HG03558 (cell line): ENCODE results near the gene MAGI2.
"Not testable (repeated sequence)": the region's sequence is repeated elsewhere in the genome, so short reads cannot be mapped to it uniquely, and the experiment has no call there.

Experiments
- ATAC-seq: cut with Tn5 transposase; IDR thresholded peaks from one replicate; pipeline ENCODE4 v1.9.1; 2021; ENCODE audit warnings: moderate number of reproducible peaks; ENCODE audit not compliant: unreplicated experiment; ENCODE audit errors: extremely low read depth

Gene MAGI2

GRCh38 chr7:79091011-79091410, 362.5 kb downstream of the MAGI2 start:
- no peak for ATAC-seq

- no peak for ATAC-seq
Measured at GRCh38 chr7:79090543-79090942, 362.9 kb downstream of the MAGI2 start.

GRCh38 chr7:79084423-79084822, 369.0 kb downstream of the MAGI2 start:
- ATAC-seq, result no peak

- ATAC-seq, result no peak
Measured at GRCh38 chr7:79079919-79080554, 373.4 kb downstream of the MAGI2 start.

- no peak for ATAC-seq
Measured at GRCh38 chr7:79078273-79078672, 375.2 kb downstream of the MAGI2 start.

GRCh38 chr7:79071187-79071586, 382.3 kb downstream of the MAGI2 start:
- ATAC-seq, result not testable (repeated sequence)

GRCh38 chr7:79064187-79064823, 389.2 kb downstream of the MAGI2 start:
- ATAC-seq, result no peak

GRCh38 chr7:79063019-79063698, 390.3 kb downstream of the MAGI2 start:
- no peak for ATAC-seq

- no peak for ATAC-seq
Measured at GRCh38 chr7:79060498-79060897, 393.0 kb downstream of the MAGI2 start.

- ATAC-seq, result no peak
Measured at GRCh38 chr7:79055722-79056415, 397.6 kb downstream of the MAGI2 start.

GRCh38 chr7:79051915-79052314, 401.6 kb downstream of the MAGI2 start:
- ATAC-seq, result no peak

GRCh38 chr7:79050603-79051002, 402.9 kb downstream of the MAGI2 start:
- ATAC-seq, result no peak

- no peak for ATAC-seq
Measured at GRCh38 chr7:79046061-79046460, 407.4 kb downstream of the MAGI2 start.

- ATAC-seq, result no peak
Measured at GRCh38 chr7:79037001-79037400, 416.5 kb downstream of the MAGI2 start.

- no peak for ATAC-seq
Measured at GRCh38 chr7:79036356-79036755, 417.1 kb downstream of the MAGI2 start.

GRCh38 chr7:79035858-79036257, 417.6 kb downstream of the MAGI2 start:
- no peak for ATAC-seq

- ATAC-seq, result no peak
Measured at GRCh38 chr7:79034730-79035129, 418.7 kb downstream of the MAGI2 start.

- not testable (repeated sequence) for ATAC-seq
Measured at GRCh38 chr7:79019711-79020110, 433.8 kb downstream of the MAGI2 start.

GRCh38 chr7:79011921-79012320, 441.5 kb downstream of the MAGI2 start:
- ATAC-seq, result no peak

GRCh38 chr7:79009647-79010046, 443.8 kb downstream of the MAGI2 start:
- no peak for ATAC-seq

- ATAC-seq, result no peak
Measured at GRCh38 chr7:79008786-79009185, 444.7 kb downstream of the MAGI2 start.
